Activated gamma-delta T cell treated with Interleukin-2 at 50 U/mL for 16 hours (primary cell): ENCODE data around the gene UBE2R2.
"Not testable (repeated sequence)": the region's sequence is repeated elsewhere in the genome, so short reads cannot be mapped to it uniquely, and the experiment has no call there.

Source experiments
- DNase-seq: peaks from one replicate; pipeline ENCODE4 v3.0.0-alpha.2; 2020

Gene UBE2R2

GRCh38 chr9:33843312-33843961 is 26.5 kb downstream of the UBE2R2 start:
- no peak for DNase-seq

GRCh38 chr9:33846231-33846630 is 29.3 kb downstream of the UBE2R2 start:
- DNase-seq = no peak

- not testable (repeated sequence) for DNase-seq
These were observed 30.9 kb downstream of the UBE2R2 start for GRCh38 chr9:33847894-33848205.

- no peak for DNase-seq
These were observed 33.3 kb downstream of the UBE2R2 start for GRCh38 chr9:33850267-33850629.

- no peak for DNase-seq
These were observed 33.7 kb downstream of the UBE2R2 start for GRCh38 chr9:33850677-33851076.

- no peak for DNase-seq
These were observed 34.3 kb downstream of the UBE2R2 start for GRCh38 chr9:33851301-33851700.

GRCh38 chr9:33852216-33852826 is 35.4 kb downstream of the UBE2R2 start:
- peak; percentile 47 for DNase-seq

- no peak for DNase-seq
These were observed 39.3 kb downstream of the UBE2R2 start for GRCh38 chr9:33856247-33856646.

- no peak for DNase-seq
These were observed 41.5 kb downstream of the UBE2R2 start for GRCh38 chr9:33858423-33858822.

- no peak for DNase-seq
These were observed 43.4 kb downstream of the UBE2R2 start for GRCh38 chr9:33860200-33860871.

- DNase-seq = no peak
These were observed 45.0 kb downstream of the UBE2R2 start for GRCh38 chr9:33861917-33862453.

GRCh38 chr9:33863027-33863426 is 46.1 kb downstream of the UBE2R2 start:
- DNase-seq = not testable (repeated sequence)

- DNase-seq = no peak
These were observed 50.9 kb downstream of the UBE2R2 start for GRCh38 chr9:33867747-33868439.

- DNase-seq = no peak
These were observed 51.5 kb downstream of the UBE2R2 start for GRCh38 chr9:33868440-33868973.

- DNase-seq = not testable (repeated sequence)
These were observed 52.3 kb downstream of the UBE2R2 start for GRCh38 chr9:33869243-33869642.

GRCh38 chr9:33877727-33878489 is 60.9 kb downstream of the UBE2R2 start:
- no peak for DNase-seq

- DNase-seq = no peak
These were observed 61.9 kb downstream of the UBE2R2 start for GRCh38 chr9:33878691-33879366.

- DNase-seq = no peak
These were observed 63.5 kb downstream of the UBE2R2 start for GRCh38 chr9:33880211-33881089.

- no peak for DNase-seq
These were observed 64.7 kb downstream of the UBE2R2 start for GRCh38 chr9:33881635-33882034.

GRCh38 chr9:33884856-33885701 is 68.1 kb downstream of the UBE2R2 start:
- no peak for DNase-seq
